Stimulated activated CD4-positive, alpha-beta T cell treated with anti-CD3 and anti-CD28 coated beads, Interleukin-12 subunit alpha, Interleukin-12 subunit beta, amount 100 ng/mL, for 48 hours (primary cell): ENCODE data around the gene JARID2.
A peak's percentile ranks its signal among the peaks of the same experiment; 100 is the strongest.

Source experiments
- DNase-seq, 3 donors: peaks; one replicate each; pipeline ENCODE4 v3.0.0-alpha.2; 2020; ENCODE audit warnings: low read depth in 2 of 3, low spot score in 1 of 3

The JARID2 gene

GRCh38 chr6:15434263-15434662 is 188.4 kb downstream of the JARID2 start:
- no peak for DNase-seq

- no peak for DNase-seq
These were observed 189.0 kb downstream of the JARID2 start for GRCh38 chr6:15434823-15435380.

- no peak for DNase-seq
These were observed 189.6 kb downstream of the JARID2 start for GRCh38 chr6:15435468-15435867.

- DNase-seq: no peak
These were observed 190.6 kb downstream of the JARID2 start for GRCh38 chr6:15436451-15436850.

GRCh38 chr6:15437090-15437635 is 191.3 kb downstream of the JARID2 start:
- DNase-seq: no peak

- DNase-seq: no peak
These were observed 193.6 kb downstream of the JARID2 start for GRCh38 chr6:15439410-15440025.

- no peak for DNase-seq
These were observed 194.2 kb downstream of the JARID2 start for GRCh38 chr6:15440040-15440439.

GRCh38 chr6:15441215-15441868 is 195.5 kb downstream of the JARID2 start:
- peak in 1 of 3 donors; percentile 39 for DNase-seq

- DNase-seq: no peak
These were observed 196.1 kb downstream of the JARID2 start for GRCh38 chr6:15441981-15442380.

- DNase-seq: no peak
These were observed 196.6 kb downstream of the JARID2 start for GRCh38 chr6:15442467-15442866.

GRCh38 chr6:15443119-15443830 is 197.4 kb downstream of the JARID2 start:
- no peak for DNase-seq

GRCh38 chr6:15444081-15444731 is 198.3 kb downstream of the JARID2 start:
- no peak for DNase-seq

- DNase-seq: no peak
These were observed 199.0 kb downstream of the JARID2 start for GRCh38 chr6:15444881-15445280.

GRCh38 chr6:15447546-15448267 is 201.8 kb downstream of the JARID2 start:
- DNase-seq: no peak

GRCh38 chr6:15449011-15449410 is 203.1 kb downstream of the JARID2 start:
- DNase-seq: no peak

- DNase-seq: no peak
These were observed 205.9 kb downstream of the JARID2 start for GRCh38 chr6:15451738-15452137.

GRCh38 chr6:15452182-15452941 is 206.5 kb downstream of the JARID2 start:
- no peak for DNase-seq

GRCh38 chr6:15453186-15453585 is 207.3 kb downstream of the JARID2 start:
- no peak for DNase-seq

- DNase-seq: no peak
These were observed 207.8 kb downstream of the JARID2 start for GRCh38 chr6:15453622-15454021.

- no peak for DNase-seq
These were observed 210.6 kb downstream of the JARID2 start for GRCh38 chr6:15456422-15456821.
